DOHH2 (cell line): Measurements from ENCODE around the gene TNFAIP2.

ENCODE experiments used
- H3F3A ChIP-seq: fragments of 200-600 bp; sonication (generic), shearing (Covaris generic); 2 replicates; pipeline ENCODE4 v1.6.0; 2016; ENCODE audit warnings: antibody characterized with exemption, mild to moderate bottlenecking; ENCODE audit not compliant: control insufficient read depth, insufficient read depth
- H3K27ac ChIP-seq: fragments of 200-600 bp; sonication (generic); 2 replicates; pipeline ENCODE4 v1.5.1; 2014; ENCODE audit warnings: low read depth, mild to moderate bottlenecking, low read length, moderate library complexity
- H3K27me3 ChIP-seq: fragments of 200-600 bp; sonication (generic); 2 replicates; pipeline ENCODE4 v1.6.1; 2014; ENCODE audit warnings: mild to moderate bottlenecking, low read length, mixed read lengths; ENCODE audit not compliant: control insufficient read depth
- H3K36me3 ChIP-seq: fragments of 200-600 bp; sonication (generic); 2 replicates; pipeline ENCODE4 v1.6.1; 2014; ENCODE audit warnings: mild to moderate bottlenecking, low read length, moderate library complexity, mixed read lengths; ENCODE audit not compliant: control insufficient read depth
- H3K4me1 ChIP-seq: fragments of 200-600 bp; sonication (generic); 2 replicates; pipeline ENCODE4 v1.6.1; 2014; ENCODE audit warnings: mild to moderate bottlenecking, low read length, mixed read lengths; ENCODE audit not compliant: control insufficient read depth
- H3K4me2 ChIP-seq: fragments of 200-600 bp; sonication (generic); 2 replicates; pipeline ENCODE4 v1.6.0; 2014; ENCODE audit warnings: mild to moderate bottlenecking, low read length, moderate library complexity
- H3K4me3 ChIP-seq: fragments of 200-600 bp; sonication (generic); 2 replicates; pipeline ENCODE4 v1.5.1; 2014; ENCODE audit warnings: mild to moderate bottlenecking, low read length, mixed read lengths
- H3K79me2 ChIP-seq: fragments of 200-600 bp; sonication (generic); 2 replicates; pipeline ENCODE4 v1.6.1; 2014; ENCODE audit warnings: mild to moderate bottlenecking, low read length, mixed read lengths; ENCODE audit not compliant: control insufficient read depth
- H3K9me2 ChIP-seq: fragments of 200-600 bp; sonication (generic); replicated peaks from 2 replicates; pipeline ENCODE4 v1.6.1; 2014; ENCODE audit warnings: mild to moderate bottlenecking, low read length, mixed read lengths; ENCODE audit not compliant: control insufficient read depth
- H3K9me3 ChIP-seq: fragments of 200-600 bp; sonication (generic); 2 replicates; pipeline ENCODE4 v1.6.1; 2014; ENCODE audit warnings: antibody characterized with exemption, low read length, mixed read lengths; ENCODE audit not compliant: control insufficient read depth, insufficient read depth
- H4K20me1 ChIP-seq: fragments of 200-600 bp; sonication (generic); 2 replicates; pipeline ENCODE4 v1.6.0; 2014; ENCODE audit warnings: low read depth, mild to moderate bottlenecking, antibody characterized with exemption, low read length, moderate library complexity; ENCODE audit not compliant: control insufficient read depth, insufficient read depth
- CTCF ChIP-seq: fragments of 200-600 bp; sonication (generic); IDR thresholded peaks from one replicate; pipeline ENCODE4 v1.5.1; 2014; ENCODE audit warnings: antibody characterized with exemption, mild to moderate bottlenecking, low read depth, low read length; ENCODE audit not compliant: poor library complexity, severe bottlenecking
- EZH2phosphoT487 ChIP-seq: fragments of 200-600 bp; sonication (generic); IDR thresholded peaks from 2 replicates; pipeline ENCODE4 v1.6.1; 2017; ENCODE audit warnings: borderline replicate concordance, mild to moderate bottlenecking, antibody characterized with exemption, low read length, moderate library complexity, mixed read lengths

Gene TNFAIP2

GRCh38 chr14:103177376-103177775, 54.1 kb downstream of the TNFAIP2 start:
- no peak overlapping the region for H3K4me2 ChIP-seq
- no peaks in the 10 kb centered on the region for H3K79me2 ChIP-seq
- H3K9me3 ChIP-seq: peaks cover 6% of the 10 kb centered on the region; the same call in 1 of the 2 replicates
- no peak overlapping the region for H3K4me3 ChIP-seq
- no peaks in the 10 kb centered on the region for H3K4me1 ChIP-seq
- H3K27ac ChIP-seq: no peak overlapping the region
- TF ChIP-seq CTCF (no peak), EZH2phosphoT487 (no peak)
- no peaks in the 10 kb centered on the region for H3K9me2 ChIP-seq
- no peaks in the 10 kb centered on the region for H3K36me3 ChIP-seq
- no peaks in the 10 kb centered on the region for H4K20me1 ChIP-seq
- H3K27me3 ChIP-seq: no peaks in the 10 kb centered on the region
- no peaks in the 10 kb centered on the region for H3F3A ChIP-seq

- Histone ChIP-seq H3K9me2 (no peaks in the 10 kb centered on the region), H3K79me2 (no peaks in the 10 kb centered on the region), H3K4me2 (no peak overlapping the region), H3K4me3 (no peak overlapping the region), H3K4me1 (no peaks in the 10 kb centered on the region), H3F3A (no peaks in the 10 kb centered on the region), H3K27ac (no peak overlapping the region), H4K20me1 (no peaks in the 10 kb centered on the region), H3K9me3 (peaks cover 6% of the 10 kb centered on the region; the same call in 1 of the 2 replicates), H3K36me3 (no peaks in the 10 kb centered on the region), H3K27me3 (no peaks in the 10 kb centered on the region)
- no peak for TF ChIP-seq EZH2phosphoT487
- TF ChIP-seq CTCF: no peak
Observed at GRCh38 chr14:103178521-103178920, 55.3 kb downstream of the TNFAIP2 start.

DNA sequence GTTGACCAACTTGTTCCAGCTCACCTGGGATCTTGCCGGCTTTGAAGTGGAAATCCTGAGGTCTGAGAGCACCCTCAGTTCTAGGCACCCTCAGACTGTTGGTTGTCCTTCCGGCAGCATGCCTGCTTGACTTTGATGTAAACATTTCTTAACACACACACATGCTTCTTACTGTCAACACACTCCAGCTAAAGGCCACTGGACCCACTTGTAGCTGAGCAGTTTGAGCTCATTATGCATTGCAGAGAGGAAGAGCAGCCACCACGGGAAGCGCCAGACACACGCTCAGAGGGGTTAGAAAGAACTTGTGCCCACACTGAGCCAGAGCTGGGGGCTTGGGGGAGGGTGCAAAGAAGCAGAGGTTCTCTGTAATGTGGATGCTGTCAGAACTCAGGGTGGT, 55.8 kb downstream of the TNFAIP2 start:
- H3F3A ChIP-seq: no peaks in the 10 kb centered on the region
- H3K27me3 ChIP-seq: no peaks in the 10 kb centered on the region
- H3K4me2 ChIP-seq: no peak overlapping the region
- H4K20me1 ChIP-seq: no peaks in the 10 kb centered on the region
- H3K79me2 ChIP-seq: no peaks in the 10 kb centered on the region
- no peak for TF ChIP-seq EZH2phosphoT487
- no peak for TF ChIP-seq CTCF
- no peak overlapping the region for H3K27ac ChIP-seq
- no peaks in the 10 kb centered on the region for H3K36me3 ChIP-seq
- H3K4me3 ChIP-seq: no peak overlapping the region
- peaks cover 3% of the 10 kb centered on the region; the same call in 1 of the 2 replicates for H3K9me3 ChIP-seq
- H3K9me2 ChIP-seq: no peaks in the 10 kb centered on the region
- H3K4me1 ChIP-seq: no peaks in the 10 kb centered on the region
